BJ (cell line): ENCODE measurements around the gene EFNA2. TPM values are rescaled to one million over a fixed set of nuclear protein-coding genes. Genes with fewer than 3 reads are reported as not detected.

Source experiments
- CTCF ChIA-PET: fragments of 350-600 bp; formaldehyde crosslinking; extraction: SDS; loops from one replicate; lab custom pipeline; 2021; ENCODE audit warnings: antibody characterized with exemption, inconsistent platforms; lab: Yijun Ruan, JAX
- POLR2A ChIA-PET: fragments of 300-600 bp; sonication (Branson Sonifier 250); formaldehyde crosslinking; extraction: SDS; loops from one replicate; lab custom pipeline; 2021; ENCODE audit warnings: antibody characterized with exemption; lab: Charles Lee
- DNase-seq: peaks from one replicate; pipeline ENCODE4 v3.0.0-alpha.2; 2011; ENCODE audit warnings: low read depth
- H3K27me3 ChIP-seq: 2 replicates; pipeline ENCODE4 v1.6.0; 2011; ENCODE audit warnings: low read length; ENCODE audit not compliant: control insufficient read depth, insufficient read depth
- H3K36me3 ChIP-seq: 2 replicates; pipeline ENCODE4 v1.5.1; 2011; ENCODE audit warnings: low read length; ENCODE audit not compliant: control insufficient read depth, insufficient read depth
- H3K4me3 ChIP-seq: 2 replicates; pipeline ENCODE4 v1.5.1; 2011; ENCODE audit warnings: low read depth, mild to moderate bottlenecking, control low read depth, low read length
- CTCF ChIP-seq: IDR thresholded peaks from 2 replicates; pipeline ENCODE4 v1.5.1; 2011; ENCODE audit warnings: low read depth, mild to moderate bottlenecking, control low read depth, inconsistent platforms, low read length, moderate library complexity; ENCODE audit not compliant: insufficient read depth
- polyA plus RNA-seq: library from polyadenylated mRNA; depleted of rRNA; stranded (reverse); fragments of >200 nt; gene quantifications from 2 replicates; pipeline ENCODE4 v1.2.3, GENCODE V29; 2011

Gene EFNA2
- polyA plus RNA-seq, 1 experiment = not detected

GRCh38 chr19:1261538-1261797 is 24.2 kb upstream of the EFNA2 start:
- Histone ChIP-seq H3K4me3 (peak overlapping the region; percentile 64), H3K27me3 (no peaks in the 10 kb centered on the region), H3K36me3 (peaks cover 20% of the 10 kb centered on the region)
- TF ChIP-seq CTCF = no peak
- ChIA-PET CTCF (interaction anchor here (1.7 to 12.8 kb wide), 2 partner anchors 8 to 18 kb away, joined by 11 to 437 read pairs; partner anchors contain the start of gene ATP5F1D), POLR2A (no interaction called here)
- DNase-seq = no peak

GRCh38 chr19:1261798-1262622 is 23.7 kb upstream of the EFNA2 start:
- H3K4me3 ChIP-seq = peak overlapping the region; percentile 64
- peaks cover 14% of the 10 kb centered on the region for H3K36me3 ChIP-seq
- TF ChIP-seq CTCF = 0 out of 2 replicates have a peak, but pooled peaks have one; percentile 4
- no peak for DNase-seq
- no peaks in the 10 kb centered on the region for H3K27me3 ChIP-seq
- ChIA-PET POLR2A (no interaction called here), CTCF (interaction anchor here (1.7 to 12.8 kb wide), 2 partner anchors 9 to 18 kb away, joined by 11 to 437 read pairs; partner anchors contain the start of gene ATP5F1D)

GRCh38 chr19:1262623-1263123 is 23.0 kb upstream of the EFNA2 start:
- CTCF ChIA-PET = interaction anchor here (1.0 to 12.8 kb wide), 3 partner anchors 10 to 19 kb away, joined by 3 to 437 read pairs (median 11); partner anchors contain the start of gene ATP5F1D
- Histone ChIP-seq H3K27me3 (no peaks in the 10 kb centered on the region), H3K36me3 (peaks cover 9% of the 10 kb centered on the region), H3K4me3 (peak overlapping the region; percentile 17)
- DNase-seq = no peak
- no peak for TF ChIP-seq CTCF
- POLR2A ChIA-PET = no interaction called here

- ChIA-PET POLR2A (no interaction called here), CTCF (interaction anchor here (1.0 to 12.8 kb wide), 3 partner anchors 10 to 19 kb away, joined by 3 to 437 read pairs (median 4); partner anchors contain the start of gene ATP5F1D)
Observed at GRCh38 chr19:1263188-1263587, 22.5 kb upstream of the EFNA2 start.

More at GRCh38 chr19:1263188-1263587, 22.5 kb upstream of the EFNA2 start:
- no peak for TF ChIP-seq CTCF
- Histone ChIP-seq H3K27me3 (no peaks in the 10 kb centered on the region), H3K4me3 (no peak overlapping the region; the same call in 1 of the 2 replicates), H3K36me3 (peaks cover 4% of the 10 kb centered on the region)
- DNase-seq = no peak
